K562 (cell line): ENCODE results near the gene ST7. TPM values are rescaled to one million over a fixed set of nuclear protein-coding genes. Genes with fewer than 3 reads are reported as not detected.

ENCODE experiments used
- BRD9 ChIP-seq: fragments of 450-650 bp; IDR thresholded peaks from 2 replicates; pipeline ENCODE4 v1.6.1; 2018; ENCODE audit warnings: low read depth; ENCODE audit not compliant: partially characterized antibody
- NRF1 ChIP-seq, 2 experiments: fragments of 450-650 bp; IDR thresholded peaks in 1 of 2; conservative IDR thresholded peaks in 1 of 2; 2 replicates each; pipeline ENCODE4 v1.6.1; 2014; ENCODE audit warnings: mild to moderate bottlenecking in 2 of 2
- SAFB2 ChIP-seq: fragments of 200-400 bp; formaldehyde crosslinking; IDR thresholded peaks from 2 replicates; pipeline ENCODE4 v1.6.1; 2018; ENCODE audit warnings: borderline replicate concordance, low read length, low read depth, moderate library complexity; ENCODE audit not compliant: severe bottlenecking
- TFAP4 ChIP-seq: sonication (generic); formaldehyde crosslinking; IDR thresholded peaks from 2 replicates; pipeline ENCODE4 v1.8.0; 2022; ENCODE audit warnings: missing genetic modification reagents, mild to moderate bottlenecking, moderate library complexity, borderline replicate concordance
- ZBTB2 ChIP-seq: fragments of 450-650 bp; IDR thresholded peaks from 2 replicates; pipeline ENCODE4 v1.6.1; 2016; ENCODE audit warnings: antibody characterized with exemption
- ZKSCAN8 ChIP-seq: fragments of 200-800 bp; sonication (Bioruptor generic); IDR thresholded peaks from 2 replicates; pipeline ENCODE4 v1.6.1; 2016; ENCODE audit warnings: missing genetic modification characterization, missing compliant biosample characterization
- ZNF24 ChIP-seq: fragments of 450-650 bp; IDR thresholded peaks from 2 replicates; pipeline ENCODE4 v1.6.1; 2016
- polyA plus RNA-seq, 8 experiments: library from polyadenylated mRNA; depleted of rRNA in 4 of 8; stranded (reverse) in 5 of 8; unstranded in 3 of 8; fragments of >200 nt; fragmentation: Nextera tagmentation in 2 of 8; fragmentation: Illumina TruSeq in 1 of 8; extraction: Ambion mirVana in 2 of 8; extraction: Trizol in 1 of 8; gene quantifications; 2 replicates each; pipeline versions ENCODE4 v1.2.1 to v1.2.3, GENCODE V29; 2011 to 2014; ENCODE audit warnings: inconsistent platforms in 1 of 8, missing spikeins in 1 of 8
- total RNA-seq, 7 experiments: library from RNA; depleted of rRNA in 6 of 7; stranded (reverse); fragments of >200 nt in 6 of 7; fragmentation: Illumina TruSeq in 2 of 7; extraction: Trizol in 2 of 7; gene quantifications; 2 replicates each; pipeline versions ENCODE4 v1.2.1 to v1.2.3, GENCODE V29; 2011 to 2021; ENCODE audit warnings: low replicate concordance in 1 of 7
- TF ChIP-seq, protein P1 (sequence below): fragments of 250-450 bp; sonication (Bioruptor Pico); IDR thresholded peaks from 2 replicates; pipeline ENCODE4 v1.5.0; 2021
- TF ChIP-seq, protein P2 (sequence below): fragments of 450-650 bp; formaldehyde crosslinking; IDR thresholded peaks from 2 replicates; pipeline ENCODE4 v1.4.0; 2020; ENCODE audit warnings: mild to moderate bottlenecking, mixed read lengths

Gene ST7
- total and polyA plus RNA-seq, 9 of the 15 experiments (the other 6 are each of a cell fraction or from before 2014, with no cell fraction given), result 23.9 to 56.3 (median 36.9) TPM

DNA sequence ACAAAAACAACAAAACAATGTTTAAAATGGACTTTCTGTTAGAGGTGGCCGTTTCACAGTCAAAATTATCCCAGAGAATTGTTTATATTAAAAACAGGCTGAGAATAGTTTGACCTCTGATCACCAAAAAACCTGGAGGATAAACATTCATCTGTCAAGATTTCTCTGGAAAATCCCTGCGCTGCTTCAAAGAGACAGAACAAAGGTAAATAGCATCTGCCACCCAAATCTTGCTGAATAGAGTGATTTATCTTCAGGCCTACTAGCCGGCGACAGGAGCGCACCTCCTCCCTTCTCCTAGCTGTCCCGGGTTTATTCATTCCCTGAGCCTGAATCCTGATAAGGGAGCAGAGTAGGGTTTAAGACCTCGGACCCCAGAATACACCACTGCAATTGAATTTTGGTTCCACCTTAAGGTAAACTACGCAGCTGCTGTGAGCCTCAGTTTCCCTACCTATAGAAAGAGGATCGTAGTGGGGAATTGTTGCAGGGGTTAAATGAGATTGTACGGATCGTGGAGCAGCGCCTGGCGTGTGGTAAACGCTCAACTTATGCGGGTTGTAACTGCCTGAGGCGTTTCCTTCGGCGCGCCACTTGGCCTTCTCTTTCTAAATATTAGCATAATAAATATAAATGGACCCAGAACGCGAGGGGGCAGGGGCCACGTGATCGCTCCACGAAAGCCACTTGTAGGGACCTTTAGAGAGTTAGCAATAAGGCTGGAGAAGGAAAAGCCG is 498 bp upstream of the ST7 start (continued):
- TF ChIP-seq, protein P1, sequence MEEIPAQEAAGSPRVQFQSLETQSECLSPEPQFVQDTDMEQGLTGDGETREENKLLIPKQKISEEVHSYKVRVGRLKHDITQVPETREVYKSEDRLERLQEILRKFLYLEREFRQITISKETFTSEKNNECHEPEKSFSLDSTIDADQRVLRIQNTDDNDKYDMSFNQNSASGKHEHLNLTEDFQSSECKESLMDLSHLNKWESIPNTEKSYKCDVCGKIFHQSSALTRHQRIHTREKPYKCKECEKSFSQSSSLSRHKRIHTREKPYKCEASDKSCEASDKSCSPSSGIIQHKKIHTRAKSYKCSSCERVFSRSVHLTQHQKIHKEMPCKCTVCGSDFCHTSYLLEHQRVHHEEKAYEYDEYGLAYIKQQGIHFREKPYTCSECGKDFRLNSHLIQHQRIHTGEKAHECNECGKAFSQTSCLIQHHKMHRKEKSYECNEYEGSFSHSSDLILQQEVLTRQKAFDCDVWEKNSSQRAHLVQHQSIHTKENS (CRISPR knock-in tag), result no peak
- TF ChIP-seq ZBTB2 (peak; percentile 81), ZKSCAN8 (0 out of 2 replicates have a peak, but pooled peaks have one; percentile 52), TFAP4 (CRISPR knock-in tag) (no peak; the same call in 1 of the 2 replicates), BRD9 (peak; percentile 66), NRF1 (conservative IDR thresholded peaks at IDR 0.05 in 1 of 2, IDR thresholded peaks at IDR 0.05 in 1 of 2) (peak in 1 of 2 experiments; percentile 19; a peak in 1 of 4 replicates), ZNF24 (peak; percentile 56; the same call in 1 of the 2 replicates), SAFB2 (no peak)
- TF ChIP-seq, protein P2, sequence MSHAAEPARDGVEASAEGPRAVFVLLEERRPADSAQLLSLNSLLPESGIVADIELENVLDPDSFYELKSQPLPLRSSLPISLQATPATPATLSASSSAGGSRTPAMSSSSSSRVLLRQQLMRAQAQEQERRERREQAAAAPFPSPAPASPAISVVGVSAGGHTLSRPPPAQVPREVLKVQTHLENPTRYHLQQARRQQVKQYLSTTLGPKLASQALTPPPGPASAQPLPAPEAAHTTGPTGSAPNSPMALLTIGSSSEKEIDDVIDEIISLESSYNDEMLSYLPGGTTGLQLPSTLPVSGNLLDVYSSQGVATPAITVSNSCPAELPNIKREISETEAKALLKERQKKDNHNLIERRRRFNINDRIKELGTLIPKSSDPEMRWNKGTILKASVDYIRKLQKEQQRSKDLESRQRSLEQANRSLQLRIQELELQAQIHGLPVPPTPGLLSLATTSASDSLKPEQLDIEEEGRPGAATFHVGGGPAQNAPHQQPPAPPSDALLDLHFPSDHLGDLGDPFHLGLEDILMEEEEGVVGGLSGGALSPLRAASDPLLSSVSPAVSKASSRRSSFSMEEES (CRISPR knock-in tag), result peak; percentile 65
